ENCODE measurements around the gene ZBTB9. TPM values are rescaled to one million over a fixed set of nuclear protein-coding genes. Genes with fewer than 3 reads are reported as not detected.
"Not testable (repeated sequence)": the region's sequence is repeated elsewhere in the genome, so short reads cannot be mapped to it uniquely, and the experiment has no call there.

Gene ZBTB9
- polyA plus RNA-seq, 4 donors = 14.1 to 16.9 (median 14.6) TPM

GRCh38 chr6:33458676-33459075, 4.3 kb downstream of the ZBTB9 start:
- no peak for DNase-seq (ENCODE audit: low read depth in 4 of 4, low spot score in 2 of 4)

- DNase-seq (ENCODE audit: low read depth in 4 of 4, low spot score in 2 of 4) = no peak
These were observed 4.8 kb downstream of the ZBTB9 start for GRCh38 chr6:33459226-33459625.

- no peak for DNase-seq (ENCODE audit: low read depth in 4 of 4, low spot score in 2 of 4)
These were observed 11.8 kb downstream of the ZBTB9 start for GRCh38 chr6:33466075-33466735.

GRCh38 chr6:33467091-33467490, 12.7 kb downstream of the ZBTB9 start:
- no peak for DNase-seq (ENCODE audit: low read depth in 4 of 4, low spot score in 2 of 4)

- DNase-seq (ENCODE audit: low read depth in 4 of 4, low spot score in 2 of 4) = no peak
These were observed 15.3 kb downstream of the ZBTB9 start for GRCh38 chr6:33469661-33470060.

GRCh38 chr6:33477864-33478263, 23.5 kb downstream of the ZBTB9 start:
- DNase-seq (ENCODE audit: low read depth in 4 of 4, low spot score in 2 of 4) = no peak

- DNase-seq (ENCODE audit: low read depth in 4 of 4, low spot score in 2 of 4) = no peak
These were observed 26.8 kb downstream of the ZBTB9 start for GRCh38 chr6:33481192-33481591.

- DNase-seq (ENCODE audit: low read depth in 4 of 4, low spot score in 2 of 4) = not testable (repeated sequence)
These were observed 28.2 kb downstream of the ZBTB9 start for GRCh38 chr6:33482620-33483019.

GRCh38 chr6:33483678-33484077, 29.3 kb downstream of the ZBTB9 start:
- DNase-seq (ENCODE audit: low read depth in 4 of 4, low spot score in 2 of 4) = no peak

- DNase-seq (ENCODE audit: low read depth in 4 of 4, low spot score in 2 of 4) = not testable (repeated sequence)
These were observed 30.4 kb downstream of the ZBTB9 start for GRCh38 chr6:33484673-33485262.

- DNase-seq (ENCODE audit: low read depth in 4 of 4, low spot score in 2 of 4) = not testable (repeated sequence)
These were observed 31.3 kb downstream of the ZBTB9 start for GRCh38 chr6:33485680-33486079.

GRCh38 chr6:33488339-33488738, 34.0 kb downstream of the ZBTB9 start:
- no peak for DNase-seq (ENCODE audit: low read depth in 4 of 4, low spot score in 2 of 4)

- DNase-seq (ENCODE audit: low read depth in 4 of 4, low spot score in 2 of 4) = no peak
These were observed 35.8 kb downstream of the ZBTB9 start for GRCh38 chr6:33490198-33490597.

- no peak for DNase-seq (ENCODE audit: low read depth in 4 of 4, low spot score in 2 of 4)
These were observed 36.2 kb downstream of the ZBTB9 start for GRCh38 chr6:33490621-33491020.

- no peak for DNase-seq (ENCODE audit: low read depth in 4 of 4, low spot score in 2 of 4)
These were observed 37.7 kb downstream of the ZBTB9 start for GRCh38 chr6:33492093-33492492.

- no peak for DNase-seq (ENCODE audit: low read depth in 4 of 4, low spot score in 2 of 4)
These were observed 42.8 kb downstream of the ZBTB9 start for GRCh38 chr6:33497157-33497556.

GRCh38 chr6:33502486-33502885, 48.1 kb downstream of the ZBTB9 start:
- DNase-seq (ENCODE audit: low read depth in 4 of 4, low spot score in 2 of 4) = no peak

- DNase-seq (ENCODE audit: low read depth in 4 of 4, low spot score in 2 of 4) = no peak
These were observed 50.1 kb downstream of the ZBTB9 start for GRCh38 chr6:33504486-33504885.

GRCh38 chr6:33505548-33506370, 51.4 kb downstream of the ZBTB9 start:
- no peak for DNase-seq (ENCODE audit: low read depth in 4 of 4, low spot score in 2 of 4)
